Rectal smooth muscle tissue (tissue), 1 donor: Measurements from ENCODE around the gene PHOX2A.

Source experiments
- H3K27ac ChIP-seq: one replicate; pipeline ENCODE4 v1.7.0; 2013; ENCODE audit warnings: low read depth, low read length, inconsistent platforms
- H3K27me3 ChIP-seq: one replicate; pipeline ENCODE4 v1.7.0; 2013; ENCODE audit warnings: low read length; ENCODE audit not compliant: control insufficient read depth, insufficient read depth
- H3K36me3 ChIP-seq: one replicate; pipeline ENCODE4 v1.7.0; 2013; ENCODE audit warnings: low read length; ENCODE audit not compliant: control insufficient read depth, insufficient read depth
- H3K4me1 ChIP-seq: one replicate; pipeline ENCODE4 v1.7.0; 2013; ENCODE audit warnings: low read length; ENCODE audit not compliant: control insufficient read depth, insufficient read depth
- H3K4me3 ChIP-seq: one replicate; pipeline ENCODE4 v1.7.0; 2013; ENCODE audit warnings: low read length
- H3K9ac ChIP-seq: one replicate; pipeline ENCODE4 v1.7.0; 2013; ENCODE audit warnings: low read length

PHOX2A gene

GRCh38 chr11:72265951-72266350 lies 22.0 kb upstream of the PHOX2A start:
- Histone ChIP-seq H3K36me3 (no peaks in the 10 kb centered on the region), H3K27ac (no peak overlapping the region), H3K4me3 (no peak overlapping the region), H3K9ac (no peak overlapping the region), H3K27me3 (no peaks in the 10 kb centered on the region), H3K4me1 (no peaks in the 10 kb centered on the region)

DNA sequence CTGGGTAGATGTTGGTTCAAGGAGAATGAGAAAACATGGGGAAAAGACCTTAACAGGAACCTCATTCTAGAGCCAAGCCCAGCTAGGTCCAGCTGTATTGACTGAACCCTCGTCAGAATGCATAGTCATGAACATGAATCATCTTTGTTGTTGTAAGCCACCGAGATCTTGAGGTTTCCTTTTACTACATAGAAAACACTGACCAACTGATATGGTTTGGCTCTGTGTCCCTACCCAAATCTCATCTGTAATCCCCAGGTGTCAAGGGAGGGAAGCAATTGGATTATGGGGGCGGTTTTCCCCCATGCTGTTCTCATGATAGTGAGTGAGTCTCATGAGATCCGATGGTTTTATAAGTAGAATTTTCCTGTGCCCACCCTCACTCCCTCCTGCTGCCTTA lies 19.4 kb upstream of the PHOX2A start:
- Histone ChIP-seq H3K4me1 (no peaks in the 10 kb centered on the region), H3K36me3 (no peaks in the 10 kb centered on the region), H3K27ac (no peak overlapping the region), H3K4me3 (no peak overlapping the region), H3K9ac (no peak overlapping the region), H3K27me3 (no peaks in the 10 kb centered on the region)

GRCh38 chr11:72260574-72260973 lies 16.6 kb upstream of the PHOX2A start:
- Histone ChIP-seq H3K36me3 (no peaks in the 10 kb centered on the region), H3K27me3 (no peaks in the 10 kb centered on the region), H3K4me3 (no peak overlapping the region), H3K9ac (no peak overlapping the region), H3K4me1 (no peaks in the 10 kb centered on the region), H3K27ac (no peak overlapping the region)

GRCh38 chr11:72259490-72259889 lies 15.5 kb upstream of the PHOX2A start:
- Histone ChIP-seq H3K27ac (no peak overlapping the region), H3K4me1 (no peaks in the 10 kb centered on the region), H3K9ac (no peak overlapping the region), H3K27me3 (no peaks in the 10 kb centered on the region), H3K4me3 (no peak overlapping the region), H3K36me3 (no peaks in the 10 kb centered on the region)

GRCh38 chr11:72257570-72257969 lies 13.6 kb upstream of the PHOX2A start:
- no peak overlapping the region for H3K4me3 ChIP-seq
- H3K27me3 ChIP-seq, result no peaks in the 10 kb centered on the region
- no peak overlapping the region for H3K27ac ChIP-seq
- H3K4me1 ChIP-seq, result no peaks in the 10 kb centered on the region
- no peaks in the 10 kb centered on the region for H3K36me3 ChIP-seq
- H3K9ac ChIP-seq, result no peak overlapping the region

DNA sequence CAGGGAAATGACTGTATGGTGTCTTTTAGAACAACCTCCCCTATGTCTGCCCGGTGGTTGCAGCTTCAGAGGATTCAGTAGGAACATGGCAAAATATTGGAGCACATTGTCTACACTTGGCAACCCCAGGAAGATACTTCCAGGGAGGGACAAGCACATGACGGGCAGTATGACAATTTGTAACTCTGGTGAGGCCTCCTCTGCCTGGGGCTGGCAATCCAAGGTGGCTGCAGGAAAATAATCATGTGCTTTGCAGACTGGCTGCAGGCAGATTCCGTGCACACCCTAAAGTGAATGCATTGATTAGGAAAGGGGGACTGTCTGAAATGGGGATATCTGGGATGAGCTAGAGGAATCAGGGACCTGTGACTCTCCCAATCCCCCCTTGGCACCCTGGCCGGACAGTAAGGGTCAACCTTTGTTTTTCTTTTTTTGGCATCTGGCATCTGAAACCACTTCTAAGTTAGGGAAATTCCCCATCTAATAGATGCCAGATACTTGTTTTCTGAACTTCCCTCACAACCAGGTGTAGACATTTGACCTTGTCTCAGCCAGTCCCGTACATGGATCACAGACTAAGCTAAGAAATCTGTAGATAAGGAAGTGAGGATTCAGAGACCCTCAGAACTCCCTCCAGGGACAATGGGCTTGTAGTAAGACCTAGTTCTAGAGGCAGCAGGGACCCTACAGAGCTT lies 10.5 kb upstream of the PHOX2A start:
- no peaks in the 10 kb centered on the region for H3K4me1 ChIP-seq
- H3K27ac ChIP-seq, result no peak overlapping the region
- H3K9ac ChIP-seq, result no peak overlapping the region
- H3K4me3 ChIP-seq, result no peak overlapping the region
- no peaks in the 10 kb centered on the region for H3K36me3 ChIP-seq
- H3K27me3 ChIP-seq, result no peaks in the 10 kb centered on the region

GRCh38 chr11:72253392-72253791 lies 9.4 kb upstream of the PHOX2A start:
- no peaks in the 10 kb centered on the region for H3K27me3 ChIP-seq
- no peaks in the 10 kb centered on the region for H3K36me3 ChIP-seq
- no peaks in the 10 kb centered on the region for H3K4me1 ChIP-seq
- H3K9ac ChIP-seq, result no peak overlapping the region
- no peak overlapping the region for H3K4me3 ChIP-seq
- H3K27ac ChIP-seq, result no peak overlapping the region

DNA sequence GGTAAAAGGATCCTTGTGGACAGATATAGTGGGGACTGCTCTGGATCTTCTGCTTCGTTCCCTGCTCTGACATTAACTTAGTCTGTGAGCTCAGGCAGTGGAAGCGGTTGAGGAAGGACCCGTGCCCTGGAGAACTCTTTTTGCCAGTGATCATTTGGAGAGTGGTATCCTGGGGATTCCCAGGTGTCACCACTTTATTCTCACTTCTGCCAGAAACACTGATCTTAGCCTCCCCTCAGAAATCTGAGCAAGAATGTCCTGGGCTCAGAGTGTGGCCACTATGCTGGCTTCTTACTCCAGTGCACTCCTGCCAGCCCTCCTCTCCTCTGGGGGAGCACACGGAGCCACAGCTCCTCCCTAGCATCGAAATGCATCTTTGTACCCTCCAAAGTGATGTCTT lies 7.6 kb upstream of the PHOX2A start:
- Histone ChIP-seq H3K36me3 (no peaks in the 10 kb centered on the region), H3K9ac (no peak overlapping the region), H3K4me3 (no peak overlapping the region), H3K27ac (no peak overlapping the region), H3K27me3 (peaks cover 3% of the 10 kb centered on the region), H3K4me1 (no peaks in the 10 kb centered on the region)

DNA sequence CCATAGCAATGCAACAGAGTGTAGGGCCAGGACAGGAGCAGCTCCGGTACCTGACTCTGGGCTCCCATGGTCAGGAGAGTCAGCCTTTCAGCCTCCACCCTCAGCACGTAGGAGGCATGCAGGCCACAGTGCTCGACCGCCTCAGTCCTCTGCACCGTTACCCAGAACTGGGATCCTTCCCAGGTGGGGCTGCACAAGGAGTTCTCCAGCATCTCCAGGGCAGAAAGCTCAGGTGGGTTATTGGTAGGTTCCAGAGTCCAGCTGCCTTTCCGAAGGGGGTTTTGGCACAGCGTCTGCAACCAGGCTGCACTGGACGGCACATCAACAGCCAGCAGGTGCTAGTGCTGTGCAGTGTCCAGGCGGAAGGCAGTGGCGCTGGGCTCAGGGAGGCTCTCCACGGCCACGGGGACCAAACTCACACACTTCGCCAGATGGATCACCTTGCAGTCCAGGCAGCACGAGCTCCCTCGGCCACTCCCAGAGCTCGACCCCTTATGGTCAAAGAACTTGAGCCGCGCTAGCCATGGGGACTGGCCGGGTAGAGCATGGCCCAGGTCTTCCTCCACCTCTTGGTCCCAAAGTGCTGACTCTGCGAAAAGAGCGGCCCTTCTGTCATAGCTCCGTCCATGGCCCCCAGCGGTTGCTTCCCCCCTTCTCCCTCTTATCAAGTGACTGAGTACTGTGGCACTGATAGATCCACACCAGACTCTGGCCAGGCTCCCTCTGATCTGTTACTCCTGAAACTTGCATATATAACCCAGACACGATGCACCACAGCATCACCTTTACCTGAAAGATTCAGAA lies 6.9 kb upstream of the PHOX2A start:
- H3K9ac ChIP-seq, result no peak overlapping the region
- H3K27me3 ChIP-seq, result peaks cover 8% of the 10 kb centered on the region
- H3K27ac ChIP-seq, result no peak overlapping the region
- H3K4me1 ChIP-seq, result no peaks in the 10 kb centered on the region
- H3K36me3 ChIP-seq, result no peaks in the 10 kb centered on the region
- H3K4me3 ChIP-seq, result no peak overlapping the region

- no peak overlapping the region for H3K4me3 ChIP-seq
- no peak overlapping the region for H3K9ac ChIP-seq
- no peaks in the 10 kb centered on the region for H3K4me1 ChIP-seq
- no peak overlapping the region for H3K27ac ChIP-seq
- H3K36me3 ChIP-seq, result no peaks in the 10 kb centered on the region
- peaks cover 15% of the 10 kb centered on the region for H3K27me3 ChIP-seq
Observed at GRCh38 chr11:72249961-72250360, 6.0 kb upstream of the PHOX2A start.

DNA sequence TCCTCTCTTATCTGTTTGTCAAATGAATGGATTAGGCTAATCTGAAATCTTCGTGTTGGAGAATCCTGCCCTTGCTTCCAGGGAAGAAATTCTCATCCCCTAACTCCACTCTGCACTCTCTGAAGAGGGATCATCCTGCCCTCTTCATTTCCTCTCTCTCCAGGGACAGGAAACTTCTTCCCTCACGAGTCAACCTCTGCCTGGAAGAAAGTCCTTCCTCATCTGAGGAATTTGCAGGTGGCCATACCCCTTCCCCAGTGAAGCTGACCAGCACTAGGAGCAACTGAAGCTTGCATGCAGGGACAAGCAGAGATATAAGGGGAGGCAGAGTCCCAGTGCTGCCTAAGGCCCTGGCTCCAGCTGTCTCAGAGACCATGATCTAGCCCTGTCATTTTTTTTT lies 3.6 kb upstream of the PHOX2A start:
- Histone ChIP-seq H3K36me3 (no peaks in the 10 kb centered on the region), H3K27ac (no peak overlapping the region), H3K4me1 (no peaks in the 10 kb centered on the region), H3K4me3 (no peak overlapping the region), H3K9ac (no peak overlapping the region), H3K27me3 (peaks cover 28% of the 10 kb centered on the region)

GRCh38 chr11:72245263-72245816 lies 1.4 kb upstream of the PHOX2A start:
- H3K4me3 ChIP-seq, result no peak overlapping the region
- H3K27me3 ChIP-seq, result peaks cover 42% of the 10 kb centered on the region
- H3K27ac ChIP-seq, result no peak overlapping the region
- H3K4me1 ChIP-seq, result no peaks in the 10 kb centered on the region
- no peaks in the 10 kb centered on the region for H3K36me3 ChIP-seq
- no peak overlapping the region for H3K9ac ChIP-seq
